EH (cell line): ENCODE data around the gene DPT.
"Not testable (repeated sequence)": the region's sequence is repeated elsewhere in the genome, so short reads cannot be mapped to it uniquely, and the experiment has no call there.

Experiments used
- DNase-seq: peaks from one replicate; pipeline ENCODE4 v3.0.0-alpha.2; 2015; ENCODE audit warnings: low read depth

Gene DPT

DNA sequence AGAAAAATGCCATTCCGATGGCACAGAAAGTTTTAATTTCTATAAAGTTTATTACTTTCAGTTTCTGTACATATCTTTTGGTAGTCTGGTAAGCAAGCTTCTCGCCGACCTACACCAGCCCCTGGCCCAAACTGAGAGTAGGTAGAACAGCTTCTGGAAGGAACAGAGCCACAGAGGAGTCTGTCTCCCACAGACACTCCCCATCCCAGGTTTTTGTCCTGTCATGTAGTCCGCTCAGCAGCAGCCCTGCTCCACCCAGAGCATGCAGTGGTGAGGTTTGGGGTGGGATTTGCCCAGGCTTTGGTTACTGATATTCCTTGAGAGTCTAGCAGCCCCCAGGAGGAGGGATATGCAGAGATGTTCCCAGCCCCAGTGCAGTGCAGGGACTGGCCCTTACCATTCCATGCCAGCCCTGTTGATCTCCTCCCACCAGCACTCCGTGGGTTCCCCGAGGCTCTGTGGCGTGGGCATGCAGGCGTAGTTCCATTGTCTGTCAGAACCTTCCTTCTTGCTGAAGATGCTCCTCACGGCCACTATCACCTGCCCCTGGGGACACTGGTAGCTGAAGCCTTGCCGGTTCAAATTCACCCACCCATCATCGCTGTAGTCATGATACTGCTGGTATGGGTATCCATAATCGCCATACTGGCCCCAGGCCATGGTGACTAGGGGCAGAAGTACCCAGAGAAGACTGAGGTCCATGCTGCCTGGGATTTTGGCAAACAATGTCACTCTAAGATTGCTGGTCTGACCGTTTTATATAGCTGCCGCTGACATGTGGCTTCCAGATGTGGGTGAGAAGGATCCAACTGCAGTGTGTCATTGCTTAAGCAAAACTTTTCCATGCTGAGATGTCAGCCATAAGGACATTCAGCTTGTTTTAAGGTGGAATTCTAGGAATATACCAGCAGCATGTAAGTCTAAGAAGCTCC lies at the start of gene DPT:
Gene DPT, minus strand, starts transcription at position 734 of the 932 bp plus-strand sequence. Its CDS starts 32 bp downstream, at position 702.
- DNase-seq: peak; percentile 61

DNA sequence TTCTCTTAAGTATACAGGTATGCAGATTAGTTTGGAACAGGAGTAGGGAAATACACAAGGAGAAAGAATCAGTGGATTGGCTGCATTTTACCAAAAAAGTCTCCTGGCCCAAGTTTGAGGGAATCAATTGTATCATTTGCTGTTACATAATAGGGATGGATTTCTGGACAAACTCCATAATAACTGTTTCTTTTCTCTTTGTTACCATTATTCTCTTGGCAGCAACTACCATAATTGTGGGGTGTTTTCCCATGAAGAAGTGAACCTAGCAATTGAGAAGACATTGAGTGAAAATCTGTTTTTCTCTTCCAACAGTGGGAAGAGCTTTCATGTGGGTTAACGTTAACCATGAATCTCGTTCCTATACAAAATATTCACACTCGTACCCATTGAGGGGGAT lies 46.4 kb upstream of the DPT start:
- no peak for DNase-seq

DNA sequence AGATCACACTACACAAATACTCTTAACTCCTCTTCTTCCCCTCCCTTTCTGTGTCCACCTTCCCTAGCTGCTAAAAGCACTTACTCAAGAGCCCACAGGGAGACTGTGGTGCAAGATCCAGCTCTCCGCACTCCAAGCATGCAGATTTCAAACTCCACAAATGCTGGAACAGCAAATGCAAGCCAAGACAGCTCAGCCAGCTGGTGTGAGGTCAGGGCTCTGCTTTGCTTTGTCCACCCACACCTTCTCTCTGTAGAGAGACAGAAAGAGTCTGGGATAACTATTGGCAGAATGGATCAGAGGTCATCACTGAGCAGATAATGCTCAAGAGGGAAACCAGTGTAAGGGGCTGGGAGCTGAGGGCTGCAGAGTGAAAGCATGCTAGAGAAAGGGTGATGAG lies 45.2 kb upstream of the DPT start:
- no peak for DNase-seq

DNA sequence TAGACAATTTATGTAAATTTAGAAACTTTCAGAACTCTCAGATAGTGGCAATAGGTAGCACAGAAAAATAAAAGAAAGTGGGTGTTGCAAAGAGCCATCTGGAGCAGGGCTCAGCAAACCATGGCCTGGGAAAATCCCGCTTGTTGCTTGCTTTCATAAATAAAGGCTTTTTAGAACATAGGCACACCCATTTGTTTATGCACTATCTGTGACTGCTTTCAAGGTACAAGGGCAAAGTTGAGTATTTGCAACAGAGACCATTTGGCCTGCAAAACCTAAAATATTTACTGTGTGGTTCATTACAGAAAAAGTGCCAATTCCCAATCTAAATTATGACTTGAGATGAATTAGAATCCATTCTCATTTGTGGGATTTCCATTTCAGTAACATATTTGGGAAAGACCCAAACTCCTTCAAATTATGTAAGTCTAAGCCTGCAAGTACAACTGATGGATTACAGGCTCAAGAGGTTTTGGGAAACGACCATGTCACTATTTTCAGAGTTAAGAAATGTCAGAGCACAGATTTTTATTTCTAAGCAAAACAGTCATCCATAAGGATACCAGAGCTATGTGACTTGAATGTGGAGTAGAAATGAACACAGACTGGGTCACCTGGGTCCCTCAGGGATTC lies 43.5 kb upstream of the DPT start:
- no peak for DNase-seq

DNA sequence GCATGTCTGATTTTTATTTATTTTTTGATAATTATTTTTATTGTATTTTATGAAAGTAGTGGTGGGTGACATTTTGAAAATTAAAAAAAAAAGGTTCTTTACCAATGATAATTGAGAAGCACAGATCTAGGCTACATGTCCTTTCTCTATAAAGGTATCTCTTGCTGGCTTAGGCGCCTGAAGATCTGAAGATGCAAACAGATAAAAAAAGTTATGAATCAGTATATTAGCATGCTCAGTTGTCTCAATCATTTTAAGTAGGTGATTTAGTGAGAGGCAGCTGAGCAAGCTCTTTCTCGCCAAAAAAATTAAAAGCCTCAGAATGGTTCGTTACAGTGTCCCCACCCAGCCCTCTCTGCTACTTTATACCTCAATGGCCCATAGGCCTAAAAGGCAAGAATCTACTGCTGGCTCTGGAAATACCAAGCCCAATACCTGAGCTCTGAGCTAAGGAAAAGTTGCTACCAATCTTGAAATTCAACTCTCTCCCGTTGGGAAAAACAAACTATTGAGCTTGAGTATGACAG lies 42.2 kb upstream of the DPT start:
- DNase-seq: no peak

DNA sequence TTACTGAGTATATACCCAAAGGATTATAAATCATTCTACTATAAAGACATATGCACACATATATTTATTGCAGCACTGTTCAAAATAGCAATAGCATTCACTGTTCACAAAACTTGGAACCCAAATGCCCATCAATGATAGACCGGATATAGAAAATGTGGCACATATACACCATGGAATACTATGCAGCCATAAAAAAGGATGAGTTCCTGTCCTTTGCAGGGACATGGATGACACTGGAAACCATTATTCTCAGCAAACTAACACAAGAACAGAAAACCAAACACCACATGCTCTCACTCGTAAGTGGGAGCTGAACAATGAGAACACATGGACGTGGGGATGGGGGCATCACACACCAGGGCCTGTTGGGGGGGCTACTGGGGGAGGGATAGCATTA lies 40.9 kb upstream of the DPT start:
- not testable (repeated sequence) for DNase-seq

DNA sequence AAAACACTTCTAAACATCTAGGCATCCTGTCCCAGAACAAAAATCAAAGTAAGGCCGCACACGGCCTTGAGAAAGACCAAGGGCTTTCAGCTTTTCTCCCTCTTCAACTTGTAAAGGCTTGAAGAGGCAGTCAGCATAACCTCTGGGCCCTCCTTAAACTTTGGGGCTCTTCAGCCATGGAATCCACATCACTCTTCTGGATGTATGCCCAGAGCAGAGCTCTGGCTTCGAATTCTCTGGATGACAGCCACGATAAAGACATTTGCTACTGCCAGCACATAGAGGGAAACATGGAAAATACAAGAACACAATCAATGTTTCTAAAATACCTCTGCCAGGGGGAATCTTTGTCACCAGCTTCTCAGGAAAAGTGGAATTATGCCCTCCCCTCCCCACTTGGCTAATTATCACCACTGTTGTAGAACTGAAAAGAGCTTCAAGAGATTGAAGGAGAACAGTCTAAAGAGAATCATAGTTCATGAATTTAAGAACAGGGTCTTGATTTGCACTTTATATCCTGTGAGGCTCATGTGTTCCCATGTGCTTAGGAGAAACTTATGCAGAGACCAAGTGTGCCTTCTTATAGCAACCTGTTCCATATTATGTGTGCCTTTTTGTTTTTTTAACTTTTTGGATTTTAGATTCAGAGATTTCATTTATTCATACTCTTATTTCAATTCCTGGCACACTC lies 39.0 kb upstream of the DPT start:
- DNase-seq: peak; percentile 24

DNA sequence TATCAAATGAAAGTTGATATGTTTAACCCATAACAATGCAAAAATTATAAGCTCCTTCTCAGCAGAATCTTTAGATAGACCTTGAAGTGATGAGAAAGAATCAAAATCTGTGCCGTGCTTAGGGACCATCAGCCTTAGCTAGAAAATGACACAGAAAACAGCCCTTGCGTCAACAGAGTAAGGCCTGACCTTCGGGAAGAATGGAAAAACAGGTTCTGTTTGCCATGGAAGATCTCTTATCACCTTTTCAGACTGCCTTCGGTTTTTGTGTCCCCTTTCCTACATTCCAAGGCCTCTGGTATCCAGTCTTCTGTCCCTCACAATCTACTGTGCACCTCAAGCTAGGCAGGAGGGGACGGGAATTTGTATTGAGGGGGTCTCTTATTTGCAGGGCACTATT lies 37.6 kb upstream of the DPT start:
- DNase-seq: no peak

DNA sequence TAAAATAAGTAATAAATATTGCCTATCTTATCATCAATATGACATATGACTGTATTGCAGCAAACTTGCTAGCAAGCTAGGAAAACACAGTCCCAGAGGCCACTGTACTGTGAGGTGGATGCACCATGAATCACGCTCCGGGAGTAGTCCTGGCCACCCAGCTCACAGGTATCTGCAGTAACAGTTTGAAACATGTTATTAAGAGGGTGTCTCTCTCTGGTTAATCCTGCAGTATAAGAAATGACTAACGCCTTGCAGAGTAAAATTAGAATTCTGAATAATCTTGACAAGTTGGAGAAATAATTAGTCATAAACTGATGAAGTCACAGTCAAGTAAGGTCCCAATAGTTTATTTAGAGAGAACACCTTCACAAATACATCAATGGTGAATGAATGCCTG lies 34.0 kb upstream of the DPT start:
- DNase-seq: no peak

DNA sequence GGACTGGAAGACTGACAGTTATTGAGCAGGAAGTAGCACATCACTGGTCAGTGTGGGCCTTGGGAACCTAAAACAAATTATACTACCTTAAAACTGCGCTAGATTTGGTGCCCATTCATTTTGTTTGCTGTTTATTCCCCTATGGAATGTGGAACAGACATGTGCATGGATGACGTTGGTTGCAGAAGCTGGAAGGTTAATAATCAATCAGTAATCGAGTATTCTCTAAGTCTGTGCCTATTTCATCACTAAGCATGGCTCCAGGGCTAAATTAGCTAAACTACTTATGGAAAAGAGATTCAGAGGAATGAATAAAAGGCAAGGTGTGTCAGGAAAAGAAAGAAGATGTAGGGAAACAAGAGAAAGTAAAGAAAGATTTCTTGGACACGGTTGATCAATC lies 33.5 kb upstream of the DPT start:
- DNase-seq: no peak

DNA sequence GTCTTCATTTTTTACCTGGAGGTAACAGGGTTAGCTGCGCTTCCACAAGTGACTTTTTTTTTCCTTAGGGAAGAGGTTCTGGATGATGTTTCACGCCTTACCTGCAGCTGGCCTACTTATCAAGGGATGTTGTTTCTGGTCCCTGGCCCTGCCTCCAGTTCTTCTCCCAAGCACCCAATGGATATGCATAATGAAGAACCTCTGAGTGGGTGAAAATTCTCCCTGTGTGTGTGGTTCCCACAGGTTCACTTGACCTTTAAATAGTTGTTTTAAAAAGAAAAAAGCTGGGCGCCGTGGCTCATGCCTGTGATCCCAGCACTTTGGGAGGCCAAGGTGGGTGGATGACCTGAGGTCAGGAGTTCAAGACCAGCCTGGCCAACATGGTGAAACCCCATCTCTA lies 31.8 kb upstream of the DPT start:
- DNase-seq: no peak

DNA sequence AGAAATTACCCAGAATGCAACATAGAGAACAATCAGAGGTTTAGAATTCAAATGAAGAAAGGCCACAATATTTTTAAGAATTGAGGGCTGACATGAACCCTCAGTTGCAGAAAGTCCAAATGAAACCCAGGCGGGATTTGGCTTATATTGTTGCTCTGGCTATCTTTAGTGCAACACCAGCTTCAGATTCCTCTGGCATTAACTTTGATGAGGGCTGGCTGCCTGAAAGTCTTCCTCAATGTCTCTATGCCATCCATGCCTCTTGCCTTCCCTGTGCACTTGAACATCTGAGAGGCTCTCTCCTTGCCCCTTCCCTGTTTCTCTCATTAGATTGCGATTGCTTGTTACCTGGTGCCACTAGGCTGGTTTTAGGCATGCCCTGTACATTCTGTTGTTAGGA lies 31.2 kb upstream of the DPT start:
- no peak for DNase-seq

DNA sequence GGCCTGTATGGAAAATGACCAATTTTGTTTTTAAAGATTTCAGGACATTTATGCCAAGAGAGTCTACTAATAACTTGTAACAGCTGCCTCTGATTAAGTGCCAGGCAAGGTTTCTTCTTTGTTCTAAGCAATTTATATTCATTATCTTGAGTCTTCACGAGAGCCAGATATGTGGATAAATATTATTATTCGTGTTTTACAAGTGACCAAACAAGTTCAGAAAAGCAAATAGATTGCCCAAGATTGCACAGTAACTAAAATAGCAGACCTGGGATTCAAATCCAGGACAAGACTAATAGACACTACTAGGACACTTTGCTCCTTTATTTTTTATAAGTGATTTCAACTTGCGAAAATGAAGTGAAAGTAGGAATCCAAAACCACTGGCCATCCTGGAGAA lies 30.1 kb upstream of the DPT start:
- no peak for DNase-seq

DNA sequence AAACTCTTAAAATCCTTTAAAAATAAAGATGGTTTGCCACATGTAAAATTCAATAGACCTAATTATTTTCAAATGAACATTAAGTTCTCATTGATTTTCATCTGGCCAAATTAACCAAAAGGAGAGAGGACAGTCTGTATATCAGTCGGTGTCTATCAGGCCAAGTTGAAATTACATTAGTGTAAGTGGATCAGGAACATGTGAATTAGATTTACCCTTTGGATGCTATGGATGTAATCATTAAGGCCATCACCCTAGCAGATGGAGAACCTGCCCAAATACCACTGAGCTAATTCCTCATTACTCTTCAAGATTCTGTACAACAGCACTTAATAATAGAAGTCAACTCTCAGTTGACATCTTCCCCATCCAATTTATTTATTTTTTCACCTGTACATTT lies 29.5 kb upstream of the DPT start:
- DNase-seq: no peak

DNA sequence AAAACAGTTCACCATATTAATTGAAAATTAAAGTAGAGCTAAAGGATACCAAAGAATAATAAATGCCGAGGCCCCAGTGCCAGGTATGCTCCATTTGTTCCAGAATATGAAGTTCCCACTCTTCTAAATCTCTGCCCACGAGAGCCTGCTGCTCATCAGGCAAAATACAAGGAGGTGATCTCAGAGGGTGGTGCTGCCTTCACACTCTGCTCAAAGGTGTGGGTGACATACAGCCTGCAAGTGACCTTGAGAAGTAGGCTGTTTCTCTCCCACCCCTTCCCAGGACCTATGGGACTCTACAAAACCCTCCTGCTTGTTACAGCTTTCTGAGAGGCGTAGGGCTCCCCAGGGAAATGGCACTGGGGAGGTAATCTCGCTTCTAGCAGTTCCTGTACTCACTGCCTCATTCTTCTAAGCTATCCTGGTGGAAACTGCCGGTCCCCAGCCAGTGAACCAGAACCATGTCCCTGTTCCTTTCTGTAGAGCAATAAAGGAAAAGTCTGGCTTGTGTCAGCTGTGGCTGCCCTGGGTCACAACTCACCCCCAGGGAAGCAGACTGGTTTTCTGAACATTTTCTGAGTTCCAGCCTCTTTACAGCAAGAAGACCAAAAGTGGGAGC lies 26.9 kb upstream of the DPT start:
- DNase-seq: no peak

DNA sequence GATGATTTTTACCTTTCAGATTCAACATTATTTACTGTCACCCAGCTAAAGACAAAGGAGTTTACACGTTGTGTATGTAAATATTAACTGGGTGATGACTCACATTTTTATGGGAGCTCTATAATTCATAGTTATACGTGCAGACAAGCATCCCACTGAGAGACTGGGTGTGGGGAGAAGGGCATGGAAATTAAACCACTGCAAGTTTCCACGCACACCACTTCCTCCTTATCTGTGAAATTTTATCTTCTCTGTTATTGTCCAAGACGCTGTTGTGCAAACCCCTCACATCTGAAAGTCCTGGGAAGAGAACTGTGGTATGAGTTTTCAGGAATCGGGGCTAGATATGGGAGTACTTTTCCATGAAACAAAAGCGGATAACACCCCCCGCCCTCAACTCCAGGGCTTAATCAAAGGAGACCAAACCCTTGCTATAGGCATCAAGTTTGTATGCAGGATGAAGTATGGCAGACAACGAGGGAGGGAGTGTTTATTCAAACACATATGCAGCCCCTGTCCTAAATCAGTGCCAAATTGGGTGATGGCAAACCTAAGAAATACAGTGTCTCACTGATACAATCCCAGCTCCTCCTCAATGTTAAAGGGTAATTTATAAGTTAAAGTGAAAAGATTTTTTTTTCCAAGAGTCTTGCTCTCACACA lies 23.3 kb upstream of the DPT start:
- no peak for DNase-seq

DNA sequence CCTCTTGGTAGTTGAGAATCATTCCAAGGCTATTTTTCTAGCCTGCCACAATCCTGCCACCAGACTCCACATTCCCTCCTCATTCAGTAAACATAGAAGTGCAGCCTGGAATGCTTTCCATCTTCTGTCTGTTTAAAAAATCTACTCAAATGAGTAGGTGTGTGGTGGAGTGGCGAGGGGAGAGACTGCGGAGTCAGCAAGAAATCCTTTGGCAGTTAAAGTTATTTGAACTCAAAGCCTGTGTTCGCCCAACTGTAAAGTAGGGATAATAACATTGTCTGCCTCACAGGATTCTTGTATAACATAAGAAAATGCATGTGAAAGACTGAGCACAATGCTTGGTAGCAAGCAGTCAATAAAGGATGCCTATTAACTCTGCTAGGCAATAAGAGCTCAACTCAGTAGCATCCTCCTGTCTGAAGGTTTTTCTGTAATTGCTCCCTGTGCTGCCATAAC lies 22.2 kb upstream of the DPT start:
- DNase-seq: no peak

DNA sequence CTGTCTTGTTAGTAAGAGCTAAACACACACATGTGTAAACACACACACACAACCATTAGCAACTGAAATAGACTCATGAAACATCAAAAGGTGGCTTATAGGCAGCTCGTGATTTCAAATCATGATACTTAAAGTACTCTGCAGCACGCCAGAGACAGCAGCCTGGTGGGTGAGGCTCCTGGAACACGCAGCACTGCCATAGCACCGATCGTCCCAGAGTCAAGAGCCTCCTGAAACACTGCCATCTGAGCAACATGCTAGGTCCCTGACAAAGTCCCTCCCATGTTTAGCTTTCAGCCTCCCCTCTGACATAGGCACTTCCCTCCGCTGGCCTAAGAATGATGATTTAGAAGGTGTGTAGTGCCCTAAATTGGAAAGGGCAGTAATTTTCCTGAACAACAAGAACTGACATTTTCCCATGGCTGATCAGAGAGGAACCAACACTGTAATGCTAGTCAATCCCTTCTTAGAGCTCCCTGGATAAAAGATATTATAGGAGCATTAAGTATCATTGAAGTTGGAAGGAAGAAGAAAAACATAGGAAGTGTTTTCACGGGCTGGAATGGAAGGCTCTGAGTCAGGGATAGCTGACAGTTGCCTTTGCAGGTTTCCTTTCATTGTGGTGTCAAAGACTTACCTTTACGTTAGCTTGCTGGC lies 14.1 kb upstream of the DPT start:
- no peak for DNase-seq

DNA sequence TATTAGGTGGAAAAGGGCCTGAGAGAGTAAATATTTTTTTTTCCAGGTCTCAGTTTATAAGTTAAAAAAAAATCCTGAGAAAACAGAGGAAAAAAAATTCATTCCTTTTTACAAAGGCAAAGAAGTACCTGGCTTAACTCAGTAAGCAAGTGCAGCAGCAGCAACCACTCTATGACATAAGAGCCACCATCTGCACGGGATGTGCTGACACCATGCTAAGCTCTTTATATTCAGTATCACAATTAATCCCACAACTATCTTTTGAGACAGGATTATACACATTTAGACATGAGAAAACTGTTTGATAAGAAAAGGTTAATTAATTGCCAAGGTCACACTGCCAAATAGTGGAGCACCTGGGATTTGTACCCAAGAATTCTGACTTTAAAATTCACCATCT lies 13.4 kb upstream of the DPT start:
- DNase-seq: no peak

DNA sequence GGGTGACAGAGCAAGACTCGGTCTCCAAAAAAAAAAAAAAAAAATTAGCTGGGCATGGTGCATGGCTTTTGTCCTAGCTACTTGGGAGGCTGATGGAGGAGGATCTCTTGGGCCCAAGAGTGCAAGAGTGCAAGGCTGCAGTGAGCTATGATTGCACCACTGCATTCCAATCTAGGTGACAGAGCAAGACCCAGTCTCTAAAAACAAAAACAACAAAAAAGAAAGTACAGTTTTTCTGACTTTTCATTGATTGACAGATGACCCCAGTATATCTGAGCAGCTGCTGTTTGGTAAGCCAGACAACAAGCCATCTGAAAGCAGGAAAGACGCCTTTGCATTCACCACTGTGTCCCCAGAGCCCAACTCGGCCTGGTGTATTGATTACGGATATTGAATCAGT lies 10.9 kb upstream of the DPT start:
- no peak for DNase-seq

DNA sequence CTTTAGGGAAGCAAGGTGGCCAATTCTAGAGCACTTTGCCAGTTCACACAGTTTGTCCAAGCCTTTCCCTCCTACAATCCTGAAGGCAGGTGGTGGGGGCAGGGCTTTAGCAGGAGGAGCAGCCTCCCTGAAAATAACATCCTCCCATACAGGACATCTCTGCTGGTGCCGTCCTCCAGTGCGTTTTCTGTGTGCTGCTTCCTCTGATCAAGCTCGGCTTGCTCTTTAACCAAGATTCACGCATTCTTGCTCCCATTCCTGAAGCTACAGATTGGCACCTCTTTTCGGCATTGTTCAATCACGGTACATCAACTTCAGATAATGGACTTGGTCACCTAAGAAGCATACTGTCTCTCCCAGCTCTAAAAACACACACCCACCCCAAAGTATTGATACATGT lies 7.5 kb upstream of the DPT start:
- no peak for DNase-seq
